ENCODE data around the gene WDR26. TPM values are rescaled to one million over a fixed set of nuclear protein-coding genes. Genes with fewer than 3 reads are reported as not detected.
"Not testable (repeated sequence)": the region's sequence is repeated elsewhere in the genome, so short reads cannot be mapped to it uniquely, and the experiment has no call there.

WDR26 gene
- total RNA-seq, result 100 to 1,000 TPM; 114 to 118 TPM

- peak; percentile 88 for DNase-seq
- Mint-ChIP-seq H3K27me3 (no peaks in the 10 kb centered on the region), H3K27ac (peak within 1 kb of the TSS; percentile 95), H3K4me1 (peaks cover 54% of the 10 kb centered on the region), H3K9me3 (no peaks in the 10 kb centered on the region), H3K4me3 (peak within 1 kb of the TSS; percentile 93), H3K36me3 (ENCODE audit: low read depth) (peaks cover 33% of the 10 kb centered on the region)
- POLR2A ChIA-PET, result interaction anchor here (0.6 to 2.1 kb wide), 17 partner anchors 9 to 443 kb away, joined by 3 to 18 read pairs (median 3); partner anchors contain the start of genes CNIH4, DEGS1 and NVL
- CTCF ChIA-PET, result interaction anchor here (1.2 to 1.6 kb wide), 2 partner anchors 18 to 22 kb away, joined by 3 to 5 read pairs; no protein-coding TSS in a partner anchor
These were observed at the start of gene WDR26 for GRCh38 chr1:224434691-224435317. WDR26 (minus strand) TSS chr1:224434797.

- H3K27me3 Mint-ChIP-seq; H3K4me1 Mint-ChIP-seq; DNase-seq; H3K9me3 Mint-ChIP-seq; H3K27ac Mint-ChIP-seq; H3K4me3 Mint-ChIP-seq; POLR2A ChIA-PET; H3K36me3 Mint-ChIP-seq (ENCODE audit: low read depth): not testable (repeated sequence)
- CTCF ChIA-PET, result interaction anchor here (1.1 kb wide), 1 partner anchor 25 kb away, joined by 3 read pairs; no protein-coding TSS in a partner anchor
These were observed 48.6 kb upstream of the WDR26 start for GRCh38 chr1:224483206-224483605.

DNA sequence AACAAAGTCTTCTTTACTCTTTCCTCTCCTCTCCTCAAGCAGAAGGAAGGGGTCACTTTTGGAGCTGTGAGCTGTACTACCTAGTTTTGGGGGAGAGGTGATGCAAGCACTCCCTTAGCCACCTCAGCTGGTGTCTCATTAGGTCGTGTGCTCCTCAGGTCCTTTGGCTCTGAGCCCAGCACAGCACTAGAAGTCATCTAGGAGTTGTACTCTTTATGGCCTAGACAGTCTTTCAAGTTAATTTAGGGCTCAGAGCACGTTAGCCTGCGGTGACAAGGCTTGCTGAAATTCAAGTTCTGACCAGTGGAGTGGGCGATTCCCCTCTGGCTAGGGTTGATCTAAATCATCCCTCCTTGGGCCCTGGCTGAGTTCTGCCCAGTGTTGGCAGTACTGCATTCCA lies 48.0 kb upstream of the WDR26 start:
- Mint-ChIP-seq H3K27me3 (peaks cover 2% of the 10 kb centered on the region), H3K9me3 (no peaks in the 10 kb centered on the region), H3K4me1 (no peaks in the 10 kb centered on the region), H3K27ac (no peak overlapping the region), H3K36me3 (ENCODE audit: low read depth) (no peaks in the 10 kb centered on the region), H3K4me3 (no peak overlapping the region)
- DNase-seq, result no peak
- CTCF ChIA-PET, result no interaction called here
- POLR2A ChIA-PET, result no interaction called here

GRCh38 chr1:224481601-224482000 lies 47.0 kb upstream of the WDR26 start:
- Mint-ChIP-seq H3K9me3 (no peaks in the 10 kb centered on the region), H3K4me3 (no peak overlapping the region), H3K27ac (no peak overlapping the region), H3K36me3 (ENCODE audit: low read depth) (no peaks in the 10 kb centered on the region), H3K4me1 (no peaks in the 10 kb centered on the region), H3K27me3 (peaks cover 2% of the 10 kb centered on the region)
- POLR2A ChIA-PET, result no interaction called here
- no peak for DNase-seq
- CTCF ChIA-PET, result no interaction called here

DNA sequence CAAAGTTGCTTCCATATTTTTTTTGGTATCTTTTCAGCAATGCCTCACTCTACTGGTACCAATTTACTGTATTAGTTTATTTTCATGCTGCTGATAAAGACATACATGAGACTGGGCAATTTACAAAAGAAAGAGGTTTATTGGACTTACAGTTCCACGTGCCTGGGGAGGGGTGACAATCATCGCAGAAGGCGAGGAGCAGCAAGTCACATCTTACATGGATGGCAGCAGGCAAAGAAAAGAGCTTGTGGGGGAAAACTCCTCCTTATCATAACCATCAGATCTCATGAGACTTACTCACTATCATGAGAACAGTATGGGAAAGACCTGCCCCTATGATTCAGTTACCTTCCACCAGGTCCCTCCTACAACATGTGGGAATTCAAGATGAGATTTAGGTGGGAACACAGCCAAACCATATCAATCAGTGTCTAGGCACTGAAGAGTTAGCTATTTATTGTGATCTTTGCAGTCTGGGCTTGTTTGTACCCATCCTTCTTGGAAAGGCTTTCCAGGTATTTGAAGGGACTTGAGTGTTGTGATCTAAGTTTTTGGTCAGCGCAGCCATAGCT lies 46.4 kb upstream of the WDR26 start:
- DNase-seq; H3K27me3 Mint-ChIP-seq; H3K36me3 Mint-ChIP-seq (ENCODE audit: low read depth); POLR2A ChIA-PET; H3K27ac Mint-ChIP-seq; CTCF ChIA-PET; H3K4me3 Mint-ChIP-seq; H3K4me1 Mint-ChIP-seq; H3K9me3 Mint-ChIP-seq: not testable (repeated sequence)

- H3K4me3 Mint-ChIP-seq; DNase-seq; H3K36me3 Mint-ChIP-seq (ENCODE audit: low read depth); CTCF ChIA-PET; POLR2A ChIA-PET; H3K27me3 Mint-ChIP-seq; H3K27ac Mint-ChIP-seq; H3K9me3 Mint-ChIP-seq; H3K4me1 Mint-ChIP-seq: not testable (repeated sequence)
These were observed 45.6 kb upstream of the WDR26 start for GRCh38 chr1:224480200-224480599.

- Mint-ChIP-seq H3K4me3 (no peak overlapping the region), H3K27ac (no peak overlapping the region), H3K9me3 (peaks cover 2% of the 10 kb centered on the region)
These were observed 38.2 kb upstream of the WDR26 start for GRCh38 chr1:224472806-224473205.

GRCh38 chr1:224466154-224466553 lies 31.6 kb upstream of the WDR26 start:
- peaks cover 2% of the 10 kb centered on the region for H3K9me3 Mint-ChIP-seq
- DNase-seq, result no peak
- H3K4me3 Mint-ChIP-seq, result no peak overlapping the region
- H3K36me3 Mint-ChIP-seq (ENCODE audit: low read depth), result no peaks in the 10 kb centered on the region
- POLR2A ChIA-PET, result interaction anchor here (0.6 to 1.5 kb wide), 2 partner anchors 12 to 158 kb away, joined by 3 to 4 read pairs; no protein-coding TSS in a partner anchor
- H3K27ac Mint-ChIP-seq, result peak overlapping the region; percentile 32
- CTCF ChIA-PET, result interaction anchor here (1.2 to 1.9 kb wide), 2 partner anchors 9 to 132 kb away, joined by 3 to 11 read pairs; no protein-coding TSS in a partner anchor
- H3K27me3 Mint-ChIP-seq, result no peaks in the 10 kb centered on the region
- peaks cover 19% of the 10 kb centered on the region for H3K4me1 Mint-ChIP-seq

More at GRCh38 chr1:224472806-224473205, 38.2 kb upstream of the WDR26 start:
- ChIA-PET POLR2A (no interaction called here), CTCF (no interaction called here)
- no peak for DNase-seq
- H3K4me1 Mint-ChIP-seq, result no peaks in the 10 kb centered on the region
- H3K27me3 Mint-ChIP-seq, result peaks cover 2% of the 10 kb centered on the region
- no peaks in the 10 kb centered on the region for H3K36me3 Mint-ChIP-seq (ENCODE audit: low read depth)

DNA sequence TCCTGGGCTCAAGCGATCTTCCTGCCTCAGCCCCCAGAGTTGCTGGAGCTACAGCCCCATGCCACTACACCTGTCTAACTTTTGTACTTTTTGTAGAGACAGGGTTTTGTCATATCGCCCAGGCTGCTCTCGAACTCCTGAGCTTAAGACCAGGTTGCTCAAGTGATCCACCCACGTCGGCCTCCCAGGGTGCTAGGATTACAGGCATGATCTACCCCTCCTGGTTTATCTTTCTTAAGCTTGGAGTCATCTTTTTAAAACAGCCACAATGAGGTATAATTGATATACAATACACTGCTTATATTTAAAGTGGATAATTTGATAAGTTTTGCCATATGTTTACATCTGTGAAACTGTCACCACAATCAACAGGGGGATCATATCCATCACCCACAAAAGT lies 25.4 kb upstream of the WDR26 start:
- ChIA-PET CTCF (interaction anchor here (1.0 to 4.5 kb wide), 4 partner anchors 11 to 344 kb away, joined by 3 to 42 read pairs (median 4); partner anchors contain the start of gene FBXO28), POLR2A (interaction anchor here (1.0 to 3.7 kb wide), 4 partner anchors 17 to 80 kb away, joined by 3 to 18 read pairs (median 4); partner anchors contain the start of gene WDR26)
- Mint-ChIP-seq H3K36me3 (ENCODE audit: low read depth) (no peaks in the 10 kb centered on the region), H3K27ac (no peak overlapping the region), H3K4me3 (no peak overlapping the region), H3K9me3 (no peaks in the 10 kb centered on the region), H3K4me1 (peaks cover 23% of the 10 kb centered on the region), H3K27me3 (no peaks in the 10 kb centered on the region)
- DNase-seq, result no peak

GRCh38 chr1:224458996-224459395 lies 24.4 kb upstream of the WDR26 start:
- POLR2A ChIA-PET, result interaction anchor here (1.4 to 3.7 kb wide), 3 partner anchors 18 to 28 kb away, joined by 4 to 27 read pairs (median 18); partner anchors contain the start of gene WDR26
- no peaks in the 10 kb centered on the region for H3K36me3 Mint-ChIP-seq (ENCODE audit: low read depth)
- no peak overlapping the region for H3K27ac Mint-ChIP-seq
- peaks cover 24% of the 10 kb centered on the region for H3K4me1 Mint-ChIP-seq
- no peak for DNase-seq
- CTCF ChIA-PET, result interaction anchor here (0.7 to 4.5 kb wide), 7 partner anchors 10 to 343 kb away, joined by 3 to 42 read pairs (median 4); partner anchors contain the start of gene FBXO28
- no peak overlapping the region for H3K4me3 Mint-ChIP-seq
- no peaks in the 10 kb centered on the region for H3K9me3 Mint-ChIP-seq
- H3K27me3 Mint-ChIP-seq, result no peaks in the 10 kb centered on the region

DNA sequence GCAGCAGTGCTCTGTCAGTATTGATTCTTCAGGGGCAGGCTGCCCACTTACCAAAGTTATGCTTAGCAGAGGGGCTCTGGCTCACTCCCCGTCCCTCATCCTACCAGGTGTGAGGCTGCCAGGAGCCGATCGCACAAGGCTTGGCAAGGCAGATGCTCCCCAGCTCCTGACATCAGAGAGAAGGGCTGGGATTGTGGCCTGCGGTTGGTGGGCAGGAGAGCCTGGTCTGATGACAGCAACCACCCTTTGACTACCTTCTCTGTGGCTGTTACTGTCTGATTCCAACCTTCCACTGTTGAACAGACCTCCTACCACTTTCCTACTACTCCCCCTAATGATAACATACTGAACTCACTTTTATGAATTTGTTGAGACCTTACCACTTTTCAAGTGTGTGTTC lies 23.7 kb upstream of the WDR26 start:
- DNase-seq, result no peak
- Mint-ChIP-seq H3K27me3 (no peaks in the 10 kb centered on the region), H3K9me3 (no peaks in the 10 kb centered on the region), H3K27ac (no peak overlapping the region), H3K36me3 (ENCODE audit: low read depth) (no peaks in the 10 kb centered on the region), H3K4me3 (no peak overlapping the region), H3K4me1 (peaks cover 24% of the 10 kb centered on the region)
- ChIA-PET CTCF (interaction anchor here (0.9 to 4.5 kb wide), 23 partner anchors 8 to 465 kb away, joined by 3 to 42 read pairs (median 5); partner anchors contain the start of genes FBXO28 and NVL), POLR2A (interaction anchor here (1.4 to 3.7 kb wide), 4 partner anchors 23 to 343 kb away, joined by 4 to 27 read pairs (median 13); partner anchors contain the start of genes DEGS1 and WDR26)

GRCh38 chr1:224457782-224458144 lies 23.2 kb upstream of the WDR26 start:
- Mint-ChIP-seq H3K27ac (no peak overlapping the region), H3K36me3 (ENCODE audit: low read depth) (no peaks in the 10 kb centered on the region), H3K27me3 (no peaks in the 10 kb centered on the region), H3K4me1 (peaks cover 24% of the 10 kb centered on the region), H3K9me3 (no peaks in the 10 kb centered on the region), H3K4me3 (no peak overlapping the region)
- ChIA-PET CTCF (interaction anchor here (0.8 to 4.5 kb wide), 28 partner anchors 8 to 465 kb away, joined by 3 to 42 read pairs (median 4); partner anchors contain the start of genes FBXO28, NVL and WDR26), POLR2A (interaction anchor here (1.1 to 3.7 kb wide), 6 partner anchors 10 to 342 kb away, joined by 3 to 27 read pairs (median 6); partner anchors contain the start of genes DEGS1 and WDR26)
- no peak for DNase-seq

- Mint-ChIP-seq H3K4me3 (no peak overlapping the region), H3K36me3 (ENCODE audit: low read depth) (no peaks in the 10 kb centered on the region), H3K27ac (no peak overlapping the region), H3K4me1 (peaks cover 24% of the 10 kb centered on the region), H3K27me3 (no peaks in the 10 kb centered on the region), H3K9me3 (no peaks in the 10 kb centered on the region)
- CTCF ChIA-PET, result interaction anchor here (0.7 to 4.5 kb wide), 26 partner anchors 9 to 1466 kb away, joined by 3 to 42 read pairs (median 4); partner anchors contain the start of genes DEGS1, FBXO28 and WDR26
- no peak for DNase-seq
- POLR2A ChIA-PET, result interaction anchor here (0.6 to 3.4 kb wide), 7 partner anchors 9 to 341 kb away, joined by 3 to 27 read pairs (median 4); no protein-coding TSS in a partner anchor
These were observed 22.0 kb upstream of the WDR26 start for GRCh38 chr1:224456637-224456953.

Data from activated CD4-positive, alpha-beta memory T cell treated with anti-CD3 and anti-CD28 coated beads, Interleukin-2, amount 10 ng/mL, durations not matched to agents 7 days and 5 days (primary cell).